Stimulated activated CD8-positive, alpha-beta memory T cell treated with anti-CD3 and anti-CD28 coated beads, Interleukin-7, amount 100 ng/mL, for 48 hours (primary cell): Measurements from ENCODE around the gene BRD1.
"Not testable (repeated sequence)": the region's sequence is repeated elsewhere in the genome, so short reads cannot be mapped to it uniquely, and the experiment has no call there.

Experiments used
- DNase-seq, 2 donors: peaks; one replicate each; pipeline ENCODE4 v3.0.0-alpha.2; 2020; ENCODE audit warnings: low read depth in 1 of 2; ENCODE audit errors: extremely low read depth in 1 of 2

Gene BRD1

GRCh38 chr22:49771266-49772065, 56.2 kb downstream of the BRD1 start:
- no peak for DNase-seq

- no peak for DNase-seq
These were observed 57.0 kb downstream of the BRD1 start for GRCh38 chr22:49770547-49771265.

- DNase-seq, result no peak
These were observed 57.8 kb downstream of the BRD1 start for GRCh38 chr22:49769691-49770546.

- no peak for DNase-seq
These were observed 58.6 kb downstream of the BRD1 start for GRCh38 chr22:49768951-49769690.

- DNase-seq, result no peak
These were observed 59.4 kb downstream of the BRD1 start for GRCh38 chr22:49768077-49768910.

GRCh38 chr22:49767355-49768062, 60.2 kb downstream of the BRD1 start:
- no peak for DNase-seq

GRCh38 chr22:49765951-49766350, 61.7 kb downstream of the BRD1 start:
- no peak for DNase-seq

- no peak for DNase-seq
These were observed 62.4 kb downstream of the BRD1 start for GRCh38 chr22:49765091-49765771.

- DNase-seq, result no peak
These were observed 63.5 kb downstream of the BRD1 start for GRCh38 chr22:49764127-49764581.

GRCh38 chr22:49763696-49764095, 64.0 kb downstream of the BRD1 start:
- no peak for DNase-seq

- no peak for DNase-seq
These were observed 64.5 kb downstream of the BRD1 start for GRCh38 chr22:49763138-49763537.

GRCh38 chr22:49762571-49762970, 65.1 kb downstream of the BRD1 start:
- DNase-seq, result not testable (repeated sequence)

- no peak for DNase-seq
These were observed 65.8 kb downstream of the BRD1 start for GRCh38 chr22:49761836-49762235.

- no peak for DNase-seq
These were observed 66.8 kb downstream of the BRD1 start for GRCh38 chr22:49760630-49761571.

- no peak for DNase-seq
These were observed 67.4 kb downstream of the BRD1 start for GRCh38 chr22:49760280-49760629.

GRCh38 chr22:49756676-49757075, 71.0 kb downstream of the BRD1 start:
- no peak for DNase-seq

GRCh38 chr22:49756201-49756600, 71.5 kb downstream of the BRD1 start:
- DNase-seq, result no peak

GRCh38 chr22:49755631-49756001, 72.1 kb downstream of the BRD1 start:
- DNase-seq, result no peak
